Fibroblast of upper back skin (primary cell): ENCODE data around the gene NOL4L.

Source experiments
- DNase-seq: peaks from one replicate; pipeline ENCODE4 v3.0.0-alpha.2; 2013

The NOL4L gene

GRCh38 chr20:32574296-32575226 lies 10.6 kb downstream of the NOL4L start:
- peak; percentile 91 for DNase-seq

- DNase-seq = no peak
Measured at GRCh38 chr20:32573167-32573851, 11.8 kb downstream of the NOL4L start.

- no peak for DNase-seq
Measured at GRCh38 chr20:32572271-32572968, 12.7 kb downstream of the NOL4L start.

GRCh38 chr20:32571566-32571965 lies 13.6 kb downstream of the NOL4L start:
- DNase-seq = no peak

- DNase-seq = no peak
Measured at GRCh38 chr20:32570401-32571190, 14.5 kb downstream of the NOL4L start.

- DNase-seq = no peak
Measured at GRCh38 chr20:32569380-32570305, 15.5 kb downstream of the NOL4L start.

GRCh38 chr20:32569018-32569379 lies 16.1 kb downstream of the NOL4L start:
- DNase-seq = no peak

- no peak for DNase-seq
Measured at GRCh38 chr20:32567384-32568178, 17.6 kb downstream of the NOL4L start.

GRCh38 chr20:32566379-32567374 lies 18.5 kb downstream of the NOL4L start:
- no peak for DNase-seq

- DNase-seq = no peak
Measured at GRCh38 chr20:32565735-32566032, 19.4 kb downstream of the NOL4L start.

GRCh38 chr20:32564921-32565734 lies 20.0 kb downstream of the NOL4L start:
- DNase-seq = no peak

GRCh38 chr20:32564440-32564839 lies 20.7 kb downstream of the NOL4L start:
- DNase-seq = no peak

- DNase-seq = no peak
Measured at GRCh38 chr20:32563311-32564272, 21.5 kb downstream of the NOL4L start.

- no peak for DNase-seq
Measured at GRCh38 chr20:32562495-32562911, 22.6 kb downstream of the NOL4L start.

GRCh38 chr20:32560989-32561830 lies 23.9 kb downstream of the NOL4L start:
- DNase-seq = no peak

GRCh38 chr20:32560482-32560988 lies 24.6 kb downstream of the NOL4L start:
- DNase-seq = no peak
